Measurements from ENCODE around the gene POLD4. TPM values are rescaled to one million over a fixed set of nuclear protein-coding genes. Genes with fewer than 3 reads are reported as not detected.

POLD4 gene
- total RNA-seq, 1 experiment from 2014 or later = 78.7 TPM

DNA sequence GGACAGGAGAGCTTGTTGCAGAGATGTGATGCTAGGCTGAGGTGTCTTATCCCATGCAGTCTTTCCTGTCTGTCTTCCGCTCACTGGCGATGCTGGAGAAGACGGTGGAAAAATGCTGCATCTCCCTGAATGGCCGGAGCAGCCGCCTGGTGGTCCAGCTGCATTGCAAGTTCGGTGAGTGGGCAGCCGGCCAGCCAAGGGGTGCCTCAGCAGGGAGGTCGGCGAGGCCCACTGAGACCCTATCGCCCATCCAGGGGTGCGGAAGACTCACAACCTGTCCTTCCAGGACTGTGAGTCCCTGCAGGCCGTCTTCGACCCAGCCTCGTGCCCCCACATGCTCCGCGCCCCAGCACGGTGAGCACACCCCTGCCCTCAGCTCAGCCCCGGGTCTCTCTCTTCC lies 40.1 kb upstream of the POLD4 start:
- no TSS peak for BruUV-seq (replicated peaks)
- peaks cover 7% of the 10 kb centered on the region for H3K36me3 ChIP-seq (ENCODE audit: control insufficient read depth, insufficient read depth, low read length)
- in situ Hi-C loops (cut with HindIII; ENCODE audit: low pct_unique_long_range_greater_than_20kb, low sequenced_read_pairs) = no loop called here
- DNase-seq (ENCODE audit: low read depth, low spot score) (no peak), ATAC-seq (no peak)
- ChIA-PET CTCF (no interaction called here), POLR2A (interaction anchor here (0.6 kb wide), 1 partner anchor 878 kb away, joined by 4 read pairs; the partner anchor contains the start of gene C11orf24)
- H3K9me3 ChIP-seq (ENCODE audit: control insufficient read depth, insufficient read depth, low read depth, low read length) = no peaks in the 10 kb centered on the region
- TF ChIP-seq, protein P1, sequence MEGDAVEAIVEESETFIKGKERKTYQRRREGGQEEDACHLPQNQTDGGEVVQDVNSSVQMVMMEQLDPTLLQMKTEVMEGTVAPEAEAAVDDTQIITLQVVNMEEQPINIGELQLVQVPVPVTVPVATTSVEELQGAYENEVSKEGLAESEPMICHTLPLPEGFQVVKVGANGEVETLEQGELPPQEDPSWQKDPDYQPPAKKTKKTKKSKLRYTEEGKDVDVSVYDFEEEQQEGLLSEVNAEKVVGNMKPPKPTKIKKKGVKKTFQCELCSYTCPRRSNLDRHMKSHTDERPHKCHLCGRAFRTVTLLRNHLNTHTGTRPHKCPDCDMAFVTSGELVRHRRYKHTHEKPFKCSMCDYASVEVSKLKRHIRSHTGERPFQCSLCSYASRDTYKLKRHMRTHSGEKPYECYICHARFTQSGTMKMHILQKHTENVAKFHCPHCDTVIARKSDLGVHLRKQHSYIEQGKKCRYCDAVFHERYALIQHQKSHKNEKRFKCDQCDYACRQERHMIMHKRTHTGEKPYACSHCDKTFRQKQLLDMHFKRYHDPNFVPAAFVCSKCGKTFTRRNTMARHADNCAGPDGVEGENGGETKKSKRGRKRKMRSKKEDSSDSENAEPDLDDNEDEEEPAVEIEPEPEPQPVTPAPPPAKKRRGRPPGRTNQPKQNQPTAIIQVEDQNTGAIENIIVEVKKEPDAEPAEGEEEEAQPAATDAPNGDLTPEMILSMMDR (IDR thresholded peaks at IDR 0.05) = no peak
- no peak for TF ChIP-seq SIN3A (IDR thresholded peaks at IDR 0.05; ENCODE audit: borderline replicate concordance, insufficient read depth, low read depth, low read length)
- TF ChIP-seq, protein P2, sequence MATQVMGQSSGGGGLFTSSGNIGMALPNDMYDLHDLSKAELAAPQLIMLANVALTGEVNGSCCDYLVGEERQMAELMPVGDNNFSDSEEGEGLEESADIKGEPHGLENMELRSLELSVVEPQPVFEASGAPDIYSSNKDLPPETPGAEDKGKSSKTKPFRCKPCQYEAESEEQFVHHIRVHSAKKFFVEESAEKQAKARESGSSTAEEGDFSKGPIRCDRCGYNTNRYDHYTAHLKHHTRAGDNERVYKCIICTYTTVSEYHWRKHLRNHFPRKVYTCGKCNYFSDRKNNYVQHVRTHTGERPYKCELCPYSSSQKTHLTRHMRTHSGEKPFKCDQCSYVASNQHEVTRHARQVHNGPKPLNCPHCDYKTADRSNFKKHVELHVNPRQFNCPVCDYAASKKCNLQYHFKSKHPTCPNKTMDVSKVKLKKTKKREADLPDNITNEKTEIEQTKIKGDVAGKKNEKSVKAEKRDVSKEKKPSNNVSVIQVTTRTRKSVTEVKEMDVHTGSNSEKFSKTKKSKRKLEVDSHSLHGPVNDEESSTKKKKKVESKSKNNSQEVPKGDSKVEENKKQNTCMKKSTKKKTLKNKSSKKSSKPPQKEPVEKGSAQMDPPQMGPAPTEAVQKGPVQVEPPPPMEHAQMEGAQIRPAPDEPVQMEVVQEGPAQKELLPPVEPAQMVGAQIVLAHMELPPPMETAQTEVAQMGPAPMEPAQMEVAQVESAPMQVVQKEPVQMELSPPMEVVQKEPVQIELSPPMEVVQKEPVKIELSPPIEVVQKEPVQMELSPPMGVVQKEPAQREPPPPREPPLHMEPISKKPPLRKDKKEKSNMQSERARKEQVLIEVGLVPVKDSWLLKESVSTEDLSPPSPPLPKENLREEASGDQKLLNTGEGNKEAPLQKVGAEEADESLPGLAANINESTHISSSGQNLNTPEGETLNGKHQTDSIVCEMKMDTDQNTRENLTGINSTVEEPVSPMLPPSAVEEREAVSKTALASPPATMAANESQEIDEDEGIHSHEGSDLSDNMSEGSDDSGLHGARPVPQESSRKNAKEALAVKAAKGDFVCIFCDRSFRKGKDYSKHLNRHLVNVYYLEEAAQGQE (IDR thresholded peaks at IDR 0.05; ENCODE audit: insufficient read depth in 1 of 2, low read depth in 2 of 2, low read length in 1 of 2) = no peak
- TF ChIP-seq TCF7L2 (IDR thresholded peaks at IDR 0.05; ENCODE audit: low read depth, low read length) = no peak
- no peak for TF ChIP-seq POLR2AphosphoS5 (IDR thresholded peaks at IDR 0.05; ENCODE audit: low read depth, low read length)
- intact Hi-C loops (cut with micrococcal nuclease; ENCODE audit: unreplicated experiment) = no loop called here
- H3K27ac ChIP-seq (ENCODE audit: low read length) = no peak overlapping the region
- no peaks in the 10 kb centered on the region for H3K27me3 ChIP-seq (ENCODE audit: control insufficient read depth, insufficient read depth, low read length)
- H3K4me1 ChIP-seq (ENCODE audit: control insufficient read depth, insufficient read depth, low read length) = peaks cover 28% of the 10 kb centered on the region
- H3K4me3 ChIP-seq (ENCODE audit: low read depth in 2 of 2, low read length in 2 of 2) = no peak overlapping the region

DNA sequence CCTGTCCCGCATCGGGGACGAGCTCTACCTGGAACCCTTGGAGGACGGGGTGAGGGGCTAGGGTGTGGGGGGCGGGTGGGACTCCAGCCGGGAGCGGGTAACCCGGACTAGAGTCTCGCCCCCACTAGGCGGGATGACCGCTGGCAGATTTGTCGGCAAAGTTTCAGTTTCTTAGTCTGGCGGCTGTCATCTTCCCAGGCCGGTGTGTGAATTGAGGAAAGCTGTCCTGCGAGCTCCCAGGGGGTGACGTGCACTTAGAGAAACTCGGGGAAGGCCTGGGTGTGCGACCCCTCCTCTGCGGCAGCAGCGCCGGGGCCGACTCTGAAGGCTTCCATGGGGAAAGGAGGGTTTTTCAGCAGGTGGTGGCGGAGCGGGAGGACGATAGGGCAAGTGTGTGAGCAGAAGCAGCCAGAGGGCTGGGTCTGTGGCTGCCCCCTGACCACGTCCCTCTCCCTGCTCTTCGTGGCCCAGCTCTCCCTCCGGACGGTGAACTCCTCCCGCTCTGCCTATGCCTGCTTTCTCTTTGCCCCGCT lies 38.9 kb upstream of the POLD4 start:
- no peaks in the 10 kb centered on the region for H3K9me3 ChIP-seq (ENCODE audit: control insufficient read depth, insufficient read depth, low read depth, low read length)
- intact Hi-C loops (cut with micrococcal nuclease; ENCODE audit: unreplicated experiment) = no loop called here
- H3K4me3 ChIP-seq (ENCODE audit: low read depth in 2 of 2, low read length in 2 of 2) = peak overlapping the region; percentile 87 to 100
- ChIA-PET CTCF (interaction anchor here (0.5 to 0.6 kb wide), 2 partner anchors 116 to 312 kb away, joined by 3 to 4 read pairs; no protein-coding TSS in a partner anchor), POLR2A (interaction anchor here (0.6 kb wide), 1 partner anchor 271 kb away, joined by 3 read pairs; no protein-coding TSS in a partner anchor)
- peak overlapping the region; percentile 88 for H3K27ac ChIP-seq (ENCODE audit: low read length)
- H3K4me1 ChIP-seq (ENCODE audit: control insufficient read depth, insufficient read depth, low read length) = peaks cover 16% of the 10 kb centered on the region
- no peaks in the 10 kb centered on the region; the same call in none of the 2 replicates for H3K36me3 ChIP-seq (ENCODE audit: control insufficient read depth, insufficient read depth, low read length)
- DNase-seq (ENCODE audit: low read depth, low spot score) (no peak), ATAC-seq (peak; percentile 18; the same call in 1 of the 2 replicates)
- in situ Hi-C loops (cut with HindIII; ENCODE audit: low pct_unique_long_range_greater_than_20kb, low sequenced_read_pairs) = no loop called here
- TF ChIP-seq TCF7L2 (IDR thresholded peaks at IDR 0.05; ENCODE audit: low read depth, low read length) (no peak), SIN3A (IDR thresholded peaks at IDR 0.05; ENCODE audit: borderline replicate concordance, insufficient read depth, low read depth, low read length) (no peak), POLR2AphosphoS5 (IDR thresholded peaks at IDR 0.05; ENCODE audit: low read depth, low read length) (no peak)
- TF ChIP-seq, protein P2 (IDR thresholded peaks at IDR 0.05; ENCODE audit: insufficient read depth in 1 of 2, low read depth in 2 of 2, low read length in 1 of 2) = no peak
- TF ChIP-seq, protein P1 (IDR thresholded peaks at IDR 0.05) = no peak
- no peaks in the 10 kb centered on the region for H3K27me3 ChIP-seq (ENCODE audit: control insufficient read depth, insufficient read depth, low read length)
- BruUV-seq (replicated peaks) = no TSS peak
